GM18867 (cell line): ENCODE results near the gene ABHD16A.

ENCODE experiments used
- ATAC-seq: cut with Tn5 transposase; IDR thresholded peaks from one replicate; pipeline ENCODE4 v1.9.1; 2021; ENCODE audit warnings: mild to moderate bottlenecking, moderate library complexity; ENCODE audit not compliant: unreplicated experiment

ABHD16A gene

DNA sequence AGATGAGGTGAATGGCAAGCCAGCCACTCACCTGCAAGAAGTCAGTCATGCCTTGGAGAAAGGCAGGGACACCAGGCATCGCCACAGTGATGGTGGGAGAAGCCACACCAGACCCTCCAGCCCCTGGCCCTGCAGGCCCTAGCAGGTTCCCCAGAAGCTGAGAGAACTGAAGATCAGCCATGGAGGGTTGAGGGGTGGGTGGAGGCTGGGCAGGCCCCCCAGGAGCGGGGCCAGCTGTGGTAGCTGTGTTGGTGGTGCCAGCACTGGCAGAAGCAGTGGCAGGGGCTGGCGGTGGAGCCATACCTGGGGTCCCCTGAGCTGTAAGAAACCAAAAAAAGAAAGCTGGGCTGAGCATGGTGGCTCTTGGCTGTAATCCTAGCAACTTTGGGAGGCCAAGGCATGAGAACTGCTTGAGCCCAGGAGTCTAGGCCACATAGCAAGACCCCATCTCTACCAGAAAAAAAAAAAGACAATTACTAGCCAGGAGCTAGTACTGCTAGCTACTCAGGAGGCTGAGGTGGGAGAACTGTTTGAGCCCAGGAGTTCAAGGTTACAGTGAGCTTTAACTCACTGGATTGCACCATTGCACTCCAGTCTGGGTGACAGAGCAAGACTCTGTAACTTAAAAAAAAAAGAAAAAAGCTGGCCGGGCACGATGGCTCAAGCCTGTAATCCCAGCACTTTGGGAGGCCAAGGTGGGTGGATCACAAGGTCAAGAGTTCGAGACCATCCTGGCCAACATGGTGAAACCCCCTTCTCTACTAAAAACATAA is 60.1 kb downstream of the ABHD16A start:
- no peak for ATAC-seq

- ATAC-seq: no peak
Measured at GRCh38 chr6:31641370-31641769, 61.8 kb downstream of the ABHD16A start.

DNA sequence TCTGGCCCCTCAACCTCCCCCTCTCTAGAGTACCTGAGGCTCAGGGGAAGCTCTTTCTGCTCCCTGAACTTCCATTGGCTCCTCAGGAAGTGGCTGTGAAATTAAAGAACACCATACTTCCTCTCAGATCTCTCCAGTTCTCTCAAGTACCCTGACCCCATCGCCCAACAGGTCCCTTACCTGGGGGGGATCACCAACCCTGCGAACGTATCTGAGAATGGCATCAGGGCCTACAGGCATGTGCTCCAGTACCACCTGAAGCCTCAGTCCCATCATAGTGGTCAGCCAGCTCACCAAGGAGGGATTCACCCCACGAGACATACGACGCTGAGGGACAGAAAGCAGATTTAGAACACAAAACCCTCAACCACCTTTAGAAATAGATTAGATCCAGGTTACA is 62.5 kb downstream of the ABHD16A start:
- ATAC-seq: no peak

GRCh38 chr6:31639449-31639861 is 63.7 kb downstream of the ABHD16A start:
- no peak for ATAC-seq

DNA sequence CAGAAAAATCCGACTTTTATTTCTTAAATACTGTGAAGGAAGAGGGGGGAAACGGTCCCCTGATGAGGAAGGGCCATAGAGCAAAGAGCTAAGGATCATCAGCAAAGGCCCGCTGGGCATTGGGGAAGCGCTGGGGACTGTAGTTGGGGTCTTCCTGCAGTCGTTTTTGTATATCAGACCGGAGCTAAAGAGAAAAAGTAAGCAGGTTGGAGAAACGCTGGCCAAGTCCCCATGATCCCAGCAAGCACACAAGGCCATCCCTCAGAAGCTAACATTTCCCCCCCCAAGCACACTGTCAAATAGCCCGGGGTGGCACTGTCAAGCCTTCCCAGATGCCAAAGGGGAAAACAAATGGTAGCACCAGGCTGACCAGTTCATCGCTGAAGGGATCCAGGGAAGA is 64.1 kb downstream of the ABHD16A start:
- no peak for ATAC-seq
